OCI-LY1 (cell line): Measurements from ENCODE around the gene FARSB.

Experiments used
- H2AFZ ChIP-seq: fragments of 200-600 bp; sonication (generic), shearing (Covaris generic); 2 replicates; pipeline ENCODE4 v1.6.0; 2014; ENCODE audit warnings: antibody characterized with exemption, mild to moderate bottlenecking, low read length
- H3F3A ChIP-seq: fragments of 200-600 bp; sonication (generic), shearing (Covaris generic); 2 replicates; pipeline ENCODE4 v1.6.0; 2014; ENCODE audit warnings: mild to moderate bottlenecking, antibody characterized with exemption, low read length, moderate library complexity; ENCODE audit not compliant: insufficient read depth
- H3K27ac ChIP-seq: fragments of 200-600 bp; sonication (generic); 2 replicates; pipeline ENCODE4 v1.5.1; 2014; ENCODE audit warnings: low read length, mixed run types, mild to moderate bottlenecking, low read depth; ENCODE audit not compliant: poor library complexity, severe bottlenecking
- H3K27me3 ChIP-seq: fragments of 200-600 bp; sonication (generic); 2 replicates; pipeline ENCODE4 v1.6.0; 2014; ENCODE audit warnings: antibody characterized with exemption, mild to moderate bottlenecking, low read length, moderate library complexity; ENCODE audit not compliant: insufficient read depth
- H3K36me3 ChIP-seq: fragments of 200-600 bp; sonication (generic); 2 replicates; pipeline ENCODE4 v1.6.1; 2014; ENCODE audit warnings: mild to moderate bottlenecking, antibody characterized with exemption, low read length, moderate library complexity, mixed read lengths; ENCODE audit not compliant: insufficient read depth
- H3K4me1 ChIP-seq: fragments of 200-600 bp; sonication (generic); 2 replicates; pipeline ENCODE4 v1.5.1; 2014; ENCODE audit warnings: mild to moderate bottlenecking, low read length, moderate library complexity; ENCODE audit not compliant: insufficient read depth, severe bottlenecking
- H3K4me2 ChIP-seq: fragments of 200-600 bp; sonication (generic), shearing (Covaris generic); 2 replicates; pipeline ENCODE4 v1.6.1; 2014; ENCODE audit warnings: low read length
- H3K4me3 ChIP-seq: fragments of 200-600 bp; sonication (generic); 2 replicates; pipeline ENCODE4 v1.5.1; 2014; ENCODE audit warnings: low read length, low read depth, mild to moderate bottlenecking, mixed read lengths; ENCODE audit not compliant: poor library complexity, severe bottlenecking
- H3K79me2 ChIP-seq: fragments of 200-600 bp; shearing (Covaris generic); 2 replicates; pipeline ENCODE4 v1.6.1; 2016; ENCODE audit warnings: mixed run types, low read length, mixed read lengths; ENCODE audit not compliant: insufficient read depth
- H3K9ac ChIP-seq: fragments of 200-600 bp; sonication (generic), shearing (Covaris generic); 2 replicates; pipeline ENCODE4 v1.6.1; 2014; ENCODE audit warnings: mild to moderate bottlenecking, low read length, mixed read lengths
- H3K9me2 ChIP-seq: fragments of 200-600 bp; sonication (generic), shearing (Covaris generic); 2 replicates; pipeline ENCODE4 v1.6.1; 2014; ENCODE audit warnings: low read depth, mild to moderate bottlenecking, low read length, mixed read lengths
- H3K9me3 ChIP-seq: fragments of 200-600 bp; shearing (Covaris generic); 2 replicates; pipeline ENCODE4 v1.6.1; 2014; ENCODE audit warnings: low read length, mixed read lengths
- H4K20me1 ChIP-seq: fragments of 200-600 bp; sonication (generic), shearing (Covaris generic); 2 replicates; pipeline ENCODE4 v1.6.0; 2016; ENCODE audit warnings: mild to moderate bottlenecking, low read length; ENCODE audit not compliant: insufficient read depth
- EZH2 ChIP-seq: fragments of 200-600 bp; sonication (generic), shearing (Covaris generic); IDR thresholded peaks from 2 replicates; pipeline ENCODE4 v1.8.0; 2017; ENCODE audit warnings: borderline replicate concordance, mixed run types, mild to moderate bottlenecking, antibody characterized with exemption, low read length, moderate library complexity, mixed read lengths
- TF ChIP-seq, protein P1 (sequence below): fragments of 200-600 bp; sonication (generic), shearing (Covaris generic); IDR thresholded peaks from 2 replicates; pipeline ENCODE4 v1.5.1; 2017; ENCODE audit warnings: mild to moderate bottlenecking, antibody characterized with exemption, low read length, moderate library complexity, mixed read lengths

The FARSB gene

DNA sequence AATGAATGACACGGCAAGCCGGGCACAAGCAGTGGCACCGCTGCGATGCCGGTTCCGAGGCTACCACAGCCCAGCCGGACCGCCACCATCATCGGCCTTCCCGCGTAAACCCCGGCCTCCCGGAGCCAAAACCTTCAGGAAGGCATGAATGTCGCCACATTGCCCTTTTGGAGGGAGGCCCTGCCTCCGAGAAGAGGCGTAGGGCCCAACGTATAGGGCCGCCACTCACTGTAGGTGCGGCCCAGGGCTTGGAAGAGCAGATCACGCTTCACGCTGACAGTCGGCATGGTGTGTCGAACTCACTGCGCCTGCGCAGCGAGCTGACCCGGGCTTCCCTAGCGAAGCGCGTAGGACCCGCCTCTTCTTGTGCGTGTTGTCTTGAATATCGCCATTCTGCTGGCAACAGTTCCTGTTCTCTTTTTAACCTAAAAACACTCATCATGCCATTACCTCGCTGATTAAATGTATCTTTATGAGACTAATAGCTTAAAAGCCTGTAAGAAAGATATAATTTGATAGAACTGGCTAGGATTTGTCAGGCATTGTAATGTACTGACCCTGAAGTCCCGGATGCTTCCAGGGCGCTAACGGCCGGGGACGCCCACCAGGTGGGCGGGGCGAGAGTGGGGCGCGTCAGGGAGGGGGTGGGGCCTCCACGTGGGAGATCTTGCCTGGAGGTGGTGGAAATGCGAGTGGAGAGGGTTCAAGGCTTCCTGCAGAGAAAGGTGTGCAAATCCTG, at the start of gene FARSB:
Gene FARSB (minus strand): TSS at position 306 of the 739 bp plus-strand sequence. CDS start 19 bp downstream, at position 287.
- H3K27me3 ChIP-seq, result no peaks in the 10 kb centered on the region
- H3K27ac ChIP-seq, result peak within 1 kb of the TSS; percentile 85
- TF ChIP-seq EZH2, result no peak
- TF ChIP-seq, protein P1, sequence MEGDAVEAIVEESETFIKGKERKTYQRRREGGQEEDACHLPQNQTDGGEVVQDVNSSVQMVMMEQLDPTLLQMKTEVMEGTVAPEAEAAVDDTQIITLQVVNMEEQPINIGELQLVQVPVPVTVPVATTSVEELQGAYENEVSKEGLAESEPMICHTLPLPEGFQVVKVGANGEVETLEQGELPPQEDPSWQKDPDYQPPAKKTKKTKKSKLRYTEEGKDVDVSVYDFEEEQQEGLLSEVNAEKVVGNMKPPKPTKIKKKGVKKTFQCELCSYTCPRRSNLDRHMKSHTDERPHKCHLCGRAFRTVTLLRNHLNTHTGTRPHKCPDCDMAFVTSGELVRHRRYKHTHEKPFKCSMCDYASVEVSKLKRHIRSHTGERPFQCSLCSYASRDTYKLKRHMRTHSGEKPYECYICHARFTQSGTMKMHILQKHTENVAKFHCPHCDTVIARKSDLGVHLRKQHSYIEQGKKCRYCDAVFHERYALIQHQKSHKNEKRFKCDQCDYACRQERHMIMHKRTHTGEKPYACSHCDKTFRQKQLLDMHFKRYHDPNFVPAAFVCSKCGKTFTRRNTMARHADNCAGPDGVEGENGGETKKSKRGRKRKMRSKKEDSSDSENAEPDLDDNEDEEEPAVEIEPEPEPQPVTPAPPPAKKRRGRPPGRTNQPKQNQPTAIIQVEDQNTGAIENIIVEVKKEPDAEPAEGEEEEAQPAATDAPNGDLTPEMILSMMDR, result no peak
- no peaks in the 10 kb centered on the region for H3K9me2 ChIP-seq
- peak within 1 kb of the TSS; percentile 78 for H3K4me3 ChIP-seq
- peaks cover 47% of the 10 kb centered on the region for H3K79me2 ChIP-seq
- H3F3A ChIP-seq, result no peaks in the 10 kb centered on the region
- peaks cover 38% of the 10 kb centered on the region for H3K4me1 ChIP-seq
- H3K36me3 ChIP-seq, result peaks cover 17% of the 10 kb centered on the region; the same call in 1 of the 2 replicates
- H3K4me2 ChIP-seq, result peak within 1 kb of the TSS; percentile 96
- peak within 1 kb of the TSS; percentile 69; the same call in 1 of the 2 replicates for H2AFZ ChIP-seq
- no peaks in the 10 kb centered on the region for H3K9me3 ChIP-seq
- peak within 1 kb of the TSS; percentile 83 for H3K9ac ChIP-seq
- H4K20me1 ChIP-seq, result no peaks in the 10 kb centered on the region

GRCh38 chr2:222703886-222704285, 48.0 kb upstream of the FARSB start:
- no peak overlapping the region for H2AFZ ChIP-seq
- H3K4me2 ChIP-seq, result no peak overlapping the region
- no peaks in the 10 kb centered on the region for H3K9me3 ChIP-seq
- no peaks in the 10 kb centered on the region for H3F3A ChIP-seq
- H3K4me3 ChIP-seq, result no peak overlapping the region
- H3K9ac ChIP-seq, result no peak overlapping the region
- H3K9me2 ChIP-seq, result no peaks in the 10 kb centered on the region
- peaks cover 12% of the 10 kb centered on the region for H3K4me1 ChIP-seq
- H3K79me2 ChIP-seq, result no peaks in the 10 kb centered on the region
- H3K27me3 ChIP-seq, result no peaks in the 10 kb centered on the region
- H3K27ac ChIP-seq, result no peak overlapping the region
- H4K20me1 ChIP-seq, result no peaks in the 10 kb centered on the region
- no peaks in the 10 kb centered on the region for H3K36me3 ChIP-seq
- TF ChIP-seq, protein P1, result no peak
- TF ChIP-seq EZH2, result no peak

DNA sequence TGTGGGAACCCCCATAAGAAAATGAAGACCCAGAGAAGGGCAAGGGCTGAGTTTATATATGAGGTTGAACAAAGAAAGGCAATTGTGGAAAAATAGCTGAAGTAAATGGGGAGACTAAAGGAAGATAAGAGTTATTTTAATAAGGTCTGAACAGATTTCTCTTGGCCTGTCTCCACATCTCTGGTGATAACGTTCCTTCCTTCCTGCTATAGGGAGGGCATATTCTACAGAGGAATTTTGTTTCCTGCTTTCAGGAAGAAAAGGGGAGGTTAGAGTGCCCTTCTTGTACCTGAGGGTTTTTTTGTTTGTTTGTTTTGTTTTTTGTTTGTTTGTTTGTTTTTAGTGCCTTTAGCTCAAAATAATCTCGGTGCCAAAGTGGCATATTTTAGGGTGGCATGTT, 47.2 kb upstream of the FARSB start:
- no peak overlapping the region for H3K4me2 ChIP-seq
- H3K9me3 ChIP-seq, result no peaks in the 10 kb centered on the region
- H3K27ac ChIP-seq, result no peak overlapping the region
- H3K4me3 ChIP-seq, result no peak overlapping the region
- H4K20me1 ChIP-seq, result no peaks in the 10 kb centered on the region
- no peaks in the 10 kb centered on the region for H3F3A ChIP-seq
- H3K9me2 ChIP-seq, result no peaks in the 10 kb centered on the region
- no peaks in the 10 kb centered on the region for H3K27me3 ChIP-seq
- peaks cover 6% of the 10 kb centered on the region for H3K4me1 ChIP-seq
- H3K79me2 ChIP-seq, result no peaks in the 10 kb centered on the region
- no peak overlapping the region for H2AFZ ChIP-seq
- no peaks in the 10 kb centered on the region for H3K36me3 ChIP-seq
- H3K9ac ChIP-seq, result no peak overlapping the region
- TF ChIP-seq EZH2, result no peak
- TF ChIP-seq, protein P1, result no peak
